WTC11 (cell line): Measurements from ENCODE around the gene TSC22D4. TPM values are rescaled to one million over a fixed set of nuclear protein-coding genes. Genes with fewer than 3 reads are reported as not detected.
A peak's percentile ranks its signal among the peaks of the same experiment; 100 is the strongest.

Experiments used
- ATAC-seq: fragments of 200-7000 bp; cut with Tn5 transposase; 2 replicates; pipeline ENCODE4 v1.10.0; 2021; ENCODE audit warnings: mild to moderate bottlenecking, moderate library complexity
- CTCF ChIA-PET: fragments of 300-600 bp; sonication (Branson Sonifier 250); formaldehyde crosslinking; loops from one replicate; lab custom pipeline; 2021; ENCODE audit warnings: antibody characterized with exemption; lab: Charles Lee
- POLR2A ChIA-PET: fragments of 350-600 bp; sonication (Branson Sonifier 250); formaldehyde crosslinking; loops from one replicate; lab custom pipeline; 2021; ENCODE audit warnings: antibody characterized with exemption; lab: Charles Lee
- DNase-seq: peaks from one replicate; pipeline ENCODE4 v3.0.0; 2021; ENCODE audit warnings: low spot score
- H3K27ac Mint-ChIP-seq: 2 replicates; pipeline ENCODE4 v1.8.0; 2021; ENCODE audit warnings: mixed read lengths
- H3K27me3 Mint-ChIP-seq: 2 replicates; pipeline ENCODE4 v1.8.0; 2021; ENCODE audit warnings: low read depth, mild to moderate bottlenecking, moderate library complexity, mixed read lengths
- H3K36me3 Mint-ChIP-seq: 2 replicates; pipeline ENCODE4 v1.8.0; 2021; ENCODE audit warnings: mixed read lengths
- H3K4me1 Mint-ChIP-seq: 2 replicates; pipeline ENCODE4 v1.8.0; 2022; ENCODE audit warnings: mixed read lengths
- H3K4me3 Mint-ChIP-seq: 2 replicates; pipeline ENCODE4 v1.8.0; 2021; ENCODE audit warnings: mild to moderate bottlenecking, moderate library complexity, mixed read lengths
- H3K9me3 Mint-ChIP-seq: 2 replicates; pipeline ENCODE4 v1.8.0; 2021; ENCODE audit warnings: mixed read lengths
- ELF4 ChIP-seq: sonication (generic); formaldehyde crosslinking; IDR thresholded peaks from 2 replicates; pipeline ENCODE4 v1.8.1; 2022; ENCODE audit warnings: low read depth, mild to moderate bottlenecking, moderate library complexity, missing genetic modification reagents
- FOXK1 ChIP-seq: sonication (generic); formaldehyde crosslinking; IDR thresholded peaks from 2 replicates; pipeline ENCODE4 v1.8.0; 2022; ENCODE audit warnings: mild to moderate bottlenecking, moderate library complexity, missing genetic modification reagents
- HMGA2 ChIP-seq: fragments of 250-450 bp; sonication (Bioruptor Pico); IDR thresholded peaks from 2 replicates; pipeline ENCODE4 v1.4.0; 2021; ENCODE audit warnings: mild to moderate bottlenecking, moderate library complexity
- JAZF1 ChIP-seq: fragments of 250-450 bp; sonication (Bioruptor Pico); IDR thresholded peaks from 2 replicates; pipeline ENCODE4 v1.9.0; 2021; ENCODE audit warnings: moderate library complexity, mild to moderate bottlenecking, inconsistent platforms
- JUN ChIP-seq: sonication (generic); formaldehyde crosslinking; IDR thresholded peaks from 2 replicates; pipeline ENCODE4 v1.8.0; 2023; ENCODE audit warnings: mild to moderate bottlenecking, missing genetic modification reagents
- KAT7 ChIP-seq: sonication (generic); formaldehyde crosslinking; IDR thresholded peaks from 2 replicates; pipeline ENCODE4 v1.8.1; 2023; ENCODE audit warnings: missing genetic modification reagents, mild to moderate bottlenecking, borderline replicate concordance
- MXD4 ChIP-seq: fragments of 250-450 bp; sonication (Bioruptor Pico); IDR thresholded peaks from 2 replicates; pipeline ENCODE4 v1.8.0; 2021; ENCODE audit warnings: mild to moderate bottlenecking, moderate library complexity, borderline replicate concordance
- NFATC4 ChIP-seq: fragments of 250-450 bp; sonication (Bioruptor Pico); IDR thresholded peaks from 2 replicates; pipeline ENCODE4 v1.9.0; 2021; ENCODE audit warnings: mild to moderate bottlenecking
- NR1H2 ChIP-seq: sonication (generic); formaldehyde crosslinking; IDR thresholded peaks from 2 replicates; pipeline ENCODE4 v1.9.0; 2021; ENCODE audit warnings: mild to moderate bottlenecking, moderate library complexity, missing genetic modification reagents
- OVOL2 ChIP-seq: fragments of 250-450 bp; sonication (Bioruptor Pico); IDR thresholded peaks from 2 replicates; pipeline ENCODE4 v1.9.0; 2021; ENCODE audit warnings: mild to moderate bottlenecking, borderline replicate concordance
- RORB ChIP-seq: fragments of 250-450 bp; sonication (Bioruptor Pico); IDR thresholded peaks from 2 replicates; pipeline ENCODE4 v1.9.0; 2021; ENCODE audit warnings: mild to moderate bottlenecking
- SP1 ChIP-seq: sonication (generic); formaldehyde crosslinking; conservative IDR thresholded peaks from 2 replicates; pipeline ENCODE4 v1.8.1; 2022; ENCODE audit warnings: missing genetic modification reagents
- TEAD1 ChIP-seq: sonication (generic); formaldehyde crosslinking; IDR thresholded peaks from 2 replicates; pipeline ENCODE4 v1.8.0; 2022; ENCODE audit warnings: mild to moderate bottlenecking, missing genetic modification reagents
- ZNF219 ChIP-seq: sonication (generic); formaldehyde crosslinking; IDR thresholded peaks from 2 replicates; pipeline ENCODE4 v1.8.0; 2023; ENCODE audit warnings: missing genetic modification reagents, mild to moderate bottlenecking, borderline replicate concordance
- ZNF423 ChIP-seq: fragments of 250-450 bp; sonication (Bioruptor Pico); IDR thresholded peaks from 2 replicates; pipeline ENCODE4 v2.1.2; 2022; ENCODE audit warnings: mild to moderate bottlenecking, moderate library complexity
- total RNA-seq: library from RNA; stranded (reverse); gene quantifications from 3 replicates; pipeline ENCODE4 v1.2.3, GENCODE V29; 2021
- TF ChIP-seq, protein P1 (sequence below): fragments of 250-450 bp; sonication (Bioruptor Pico); IDR thresholded peaks from 2 replicates; pipeline ENCODE4 v2.1.2; 2022; ENCODE audit warnings: mild to moderate bottlenecking, moderate library complexity
- TF ChIP-seq, protein P2 (sequence below): sonication (generic); formaldehyde crosslinking; IDR thresholded peaks from 2 replicates; pipeline ENCODE4 v1.8.0; 2022; ENCODE audit warnings: mild to moderate bottlenecking, missing genetic modification reagents
- TF ChIP-seq, protein P3 (sequence below): sonication (generic); formaldehyde crosslinking; IDR thresholded peaks from 2 replicates; pipeline ENCODE4 v1.8.0; 2022; ENCODE audit warnings: mild to moderate bottlenecking, missing genetic modification reagents
- TF ChIP-seq, protein P4 (sequence below): sonication (generic); formaldehyde crosslinking; IDR thresholded peaks from 2 replicates; pipeline ENCODE4 v1.8.1; 2023; ENCODE audit warnings: mild to moderate bottlenecking, missing genetic modification reagents
- TF ChIP-seq, protein P5 (sequence below): sonication (generic); formaldehyde crosslinking; IDR thresholded peaks from 2 replicates; pipeline ENCODE4 v1.8.1; 2022; ENCODE audit warnings: low read depth, mild to moderate bottlenecking, moderate library complexity, missing genetic modification reagents, borderline replicate concordance
- TF ChIP-seq, protein P6 (sequence below): sonication (generic); formaldehyde crosslinking; IDR thresholded peaks from 2 replicates; pipeline ENCODE4 v1.8.0; 2023; ENCODE audit warnings: missing genetic modification reagents
- TF ChIP-seq, protein P7 (sequence below): fragments of 250-450 bp; sonication (Bioruptor Pico); IDR thresholded peaks from 2 replicates; pipeline ENCODE4 v1.9.0; 2021; ENCODE audit warnings: mild to moderate bottlenecking
- TF ChIP-seq, protein P8 (sequence below): sonication (generic); formaldehyde crosslinking; IDR thresholded peaks from 2 replicates; pipeline ENCODE4 v1.8.1; 2022; ENCODE audit warnings: mild to moderate bottlenecking, moderate library complexity, missing genetic modification reagents
- TF ChIP-seq, protein P9 (sequence below): fragments of 250-450 bp; sonication (Bioruptor Pico); IDR thresholded peaks from 2 replicates; pipeline ENCODE4 v1.9.0; 2021; ENCODE audit warnings: mild to moderate bottlenecking

Gene TSC22D4
- total RNA-seq, 1 experiment from 2014 or later = 34.5 TPM

DNA sequence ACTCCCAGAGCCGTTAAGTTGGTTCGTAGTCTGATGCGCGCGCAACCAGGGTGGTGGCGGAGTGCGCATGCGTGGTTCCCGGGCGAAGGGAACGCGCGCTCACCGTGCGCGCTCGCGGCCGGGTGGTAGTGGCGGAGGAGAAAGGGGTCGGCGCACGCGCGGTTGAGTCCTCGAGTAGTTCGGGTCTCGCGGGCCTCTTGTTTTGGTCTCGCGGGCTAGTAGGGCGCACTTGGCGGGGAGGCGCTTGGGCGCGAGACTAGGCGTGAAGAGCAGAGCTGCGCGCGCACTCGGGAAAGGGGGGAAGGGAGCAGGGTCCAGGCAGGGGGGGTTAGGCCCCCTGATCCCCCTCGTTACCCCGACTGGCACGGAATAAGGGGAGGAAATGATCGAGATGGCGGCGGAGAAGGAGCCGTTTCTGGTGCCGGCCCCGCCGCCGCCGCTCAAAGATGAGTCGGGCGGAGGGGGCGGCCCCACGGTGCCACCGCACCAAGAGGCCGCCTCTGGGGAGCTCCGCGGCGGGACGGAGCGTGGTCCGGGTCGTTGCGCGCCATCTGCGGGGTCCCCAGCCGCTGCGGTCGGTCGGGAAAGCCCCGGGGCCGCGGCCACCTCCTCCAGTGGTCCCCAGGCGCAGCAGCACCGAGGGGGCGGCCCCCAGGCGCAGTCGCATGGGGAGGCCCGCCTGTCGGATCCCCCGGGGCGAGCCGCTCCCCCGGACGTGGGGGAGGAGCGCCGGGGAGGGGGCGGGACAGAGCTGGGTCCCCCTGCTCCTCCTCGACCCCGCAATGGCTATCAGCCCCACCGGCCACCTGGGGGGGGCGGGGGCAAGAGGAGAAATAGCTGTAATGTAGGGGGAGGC, 49.1 kb downstream of the TSC22D4 start, which contains the start of gene MEPCE:
MEPCE (plus strand) TSS at position 195 of the 856 bp plus-strand sequence; CDS start at position 383, 188 bp downstream.
- Mint-ChIP-seq H3K27me3 (peaks cover 30% of the 10 kb centered on the region), H3K27ac (peak within 1 kb of the TSS; percentile 100), H3K4me3 (peak within 1 kb of the TSS; percentile 97), H3K4me1 (peaks cover 32% of the 10 kb centered on the region), H3K36me3 (peaks cover 32% of the 10 kb centered on the region), H3K9me3 (peaks cover 4% of the 10 kb centered on the region; the same call in 1 of the 2 replicates)
- peak; percentile 41 for ATAC-seq
- CTCF ChIA-PET = interaction anchor here (0.6 to 3.2 kb wide), 14 partner anchors 15 to 130 kb away, joined by 3 to 20 read pairs (median 4); no protein-coding TSS in a partner anchor
- DNase-seq = peak; percentile 90
- POLR2A ChIA-PET = interaction anchor here (0.5 to 3.0 kb wide), 13 partner anchors 14 to 459 kb away, joined by 3 to 25 read pairs (median 5); partner anchors contain the start of genes FBXO24, LAMTOR4 and UFSP1
- TF ChIP-seq, protein P1, sequence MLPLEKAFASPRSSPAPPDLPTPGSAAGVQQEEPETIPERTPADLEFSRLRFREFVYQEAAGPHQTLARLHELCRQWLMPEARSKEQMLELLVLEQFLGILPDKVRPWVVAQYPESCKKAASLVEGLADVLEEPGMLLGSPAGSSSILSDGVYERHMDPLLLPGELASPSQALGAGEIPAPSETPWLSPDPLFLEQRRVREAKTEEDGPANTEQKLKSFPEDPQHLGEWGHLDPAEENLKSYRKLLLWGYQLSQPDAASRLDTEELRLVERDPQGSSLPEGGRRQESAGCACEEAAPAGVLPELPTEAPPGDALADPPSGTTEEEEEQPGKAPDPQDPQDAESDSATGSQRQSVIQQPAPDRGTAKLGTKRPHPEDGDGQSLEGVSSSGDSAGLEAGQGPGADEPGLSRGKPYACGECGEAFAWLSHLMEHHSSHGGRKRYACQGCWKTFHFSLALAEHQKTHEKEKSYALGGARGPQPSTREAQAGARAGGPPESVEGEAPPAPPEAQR (CRISPR knock-in tag) = no peak
- TF ChIP-seq TEAD1 (CRISPR knock-in tag) (peak; percentile 30; the same call in 1 of the 2 replicates), HMGA2 (no peak), OVOL2 (no peak), NFATC4 (CRISPR knock-in tag) (no peak), SP1 (no peak), JAZF1 (CRISPR knock-in tag) (no peak), MXD4 (CRISPR knock-in tag) (no peak), NR1H2 (CRISPR knock-in tag) (no peak), ZNF423 (CRISPR knock-in tag) (peak; percentile 54; the same call in 1 of the 2 replicates), ELF4 (CRISPR knock-in tag) (no peak), JUN (CRISPR knock-in tag) (peak; percentile 53; the same call in 1 of the 2 replicates), KAT7 (CRISPR knock-in tag) (0 out of 2 replicates have a peak, but pooled peaks have one; percentile 46), RORB (peak; percentile 31; the same call in 1 of the 2 replicates), ZNF219 (CRISPR knock-in tag) (peak; percentile 68; the same call in 1 of the 2 replicates), FOXK1 (CRISPR knock-in tag) (peak; percentile 32; the same call in 1 of the 2 replicates)
- TF ChIP-seq, protein P2, sequence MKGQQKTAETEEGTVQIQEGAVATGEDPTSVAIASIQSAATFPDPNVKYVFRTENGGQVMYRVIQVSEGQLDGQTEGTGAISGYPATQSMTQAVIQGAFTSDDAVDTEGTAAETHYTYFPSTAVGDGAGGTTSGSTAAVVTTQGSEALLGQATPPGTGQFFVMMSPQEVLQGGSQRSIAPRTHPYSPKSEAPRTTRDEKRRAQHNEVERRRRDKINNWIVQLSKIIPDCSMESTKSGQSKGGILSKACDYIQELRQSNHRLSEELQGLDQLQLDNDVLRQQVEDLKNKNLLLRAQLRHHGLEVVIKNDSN (CRISPR knock-in tag) = no peak
- TF ChIP-seq, protein P3, sequence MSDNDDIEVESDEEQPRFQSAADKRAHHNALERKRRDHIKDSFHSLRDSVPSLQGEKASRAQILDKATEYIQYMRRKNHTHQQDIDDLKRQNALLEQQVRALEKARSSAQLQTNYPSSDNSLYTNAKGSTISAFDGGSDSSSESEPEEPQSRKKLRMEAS (CRISPR knock-in tag) = 0 out of 2 replicates have a peak, but pooled peaks have one; percentile 39
- TF ChIP-seq, protein P4, sequence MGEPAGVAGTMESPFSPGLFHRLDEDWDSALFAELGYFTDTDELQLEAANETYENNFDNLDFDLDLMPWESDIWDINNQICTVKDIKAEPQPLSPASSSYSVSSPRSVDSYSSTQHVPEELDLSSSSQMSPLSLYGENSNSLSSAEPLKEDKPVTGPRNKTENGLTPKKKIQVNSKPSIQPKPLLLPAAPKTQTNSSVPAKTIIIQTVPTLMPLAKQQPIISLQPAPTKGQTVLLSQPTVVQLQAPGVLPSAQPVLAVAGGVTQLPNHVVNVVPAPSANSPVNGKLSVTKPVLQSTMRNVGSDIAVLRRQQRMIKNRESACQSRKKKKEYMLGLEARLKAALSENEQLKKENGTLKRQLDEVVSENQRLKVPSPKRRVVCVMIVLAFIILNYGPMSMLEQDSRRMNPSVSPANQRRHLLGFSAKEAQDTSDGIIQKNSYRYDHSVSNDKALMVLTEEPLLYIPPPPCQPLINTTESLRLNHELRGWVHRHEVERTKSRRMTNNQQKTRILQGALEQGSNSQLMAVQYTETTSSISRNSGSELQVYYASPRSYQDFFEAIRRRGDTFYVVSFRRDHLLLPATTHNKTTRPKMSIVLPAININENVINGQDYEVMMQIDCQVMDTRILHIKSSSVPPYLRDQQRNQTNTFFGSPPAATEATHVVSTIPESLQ (CRISPR knock-in tag) = no peak
- TF ChIP-seq, protein P5, sequence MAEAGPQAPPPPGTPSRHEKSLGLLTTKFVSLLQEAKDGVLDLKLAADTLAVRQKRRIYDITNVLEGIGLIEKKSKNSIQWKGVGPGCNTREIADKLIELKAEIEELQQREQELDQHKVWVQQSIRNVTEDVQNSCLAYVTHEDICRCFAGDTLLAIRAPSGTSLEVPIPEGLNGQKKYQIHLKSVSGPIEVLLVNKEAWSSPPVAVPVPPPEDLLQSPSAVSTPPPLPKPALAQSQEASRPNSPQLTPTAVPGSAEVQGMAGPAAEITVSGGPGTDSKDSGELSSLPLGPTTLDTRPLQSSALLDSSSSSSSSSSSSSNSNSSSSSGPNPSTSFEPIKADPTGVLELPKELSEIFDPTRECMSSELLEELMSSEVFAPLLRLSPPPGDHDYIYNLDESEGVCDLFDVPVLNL (CRISPR knock-in tag) = no peak
- TF ChIP-seq, protein P6, sequence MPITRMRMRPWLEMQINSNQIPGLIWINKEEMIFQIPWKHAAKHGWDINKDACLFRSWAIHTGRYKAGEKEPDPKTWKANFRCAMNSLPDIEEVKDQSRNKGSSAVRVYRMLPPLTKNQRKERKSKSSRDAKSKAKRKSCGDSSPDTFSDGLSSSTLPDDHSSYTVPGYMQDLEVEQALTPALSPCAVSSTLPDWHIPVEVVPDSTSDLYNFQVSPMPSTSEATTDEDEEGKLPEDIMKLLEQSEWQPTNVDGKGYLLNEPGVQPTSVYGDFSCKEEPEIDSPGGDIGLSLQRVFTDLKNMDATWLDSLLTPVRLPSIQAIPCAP (CRISPR knock-in tag) = no peak
- TF ChIP-seq, protein P7, sequence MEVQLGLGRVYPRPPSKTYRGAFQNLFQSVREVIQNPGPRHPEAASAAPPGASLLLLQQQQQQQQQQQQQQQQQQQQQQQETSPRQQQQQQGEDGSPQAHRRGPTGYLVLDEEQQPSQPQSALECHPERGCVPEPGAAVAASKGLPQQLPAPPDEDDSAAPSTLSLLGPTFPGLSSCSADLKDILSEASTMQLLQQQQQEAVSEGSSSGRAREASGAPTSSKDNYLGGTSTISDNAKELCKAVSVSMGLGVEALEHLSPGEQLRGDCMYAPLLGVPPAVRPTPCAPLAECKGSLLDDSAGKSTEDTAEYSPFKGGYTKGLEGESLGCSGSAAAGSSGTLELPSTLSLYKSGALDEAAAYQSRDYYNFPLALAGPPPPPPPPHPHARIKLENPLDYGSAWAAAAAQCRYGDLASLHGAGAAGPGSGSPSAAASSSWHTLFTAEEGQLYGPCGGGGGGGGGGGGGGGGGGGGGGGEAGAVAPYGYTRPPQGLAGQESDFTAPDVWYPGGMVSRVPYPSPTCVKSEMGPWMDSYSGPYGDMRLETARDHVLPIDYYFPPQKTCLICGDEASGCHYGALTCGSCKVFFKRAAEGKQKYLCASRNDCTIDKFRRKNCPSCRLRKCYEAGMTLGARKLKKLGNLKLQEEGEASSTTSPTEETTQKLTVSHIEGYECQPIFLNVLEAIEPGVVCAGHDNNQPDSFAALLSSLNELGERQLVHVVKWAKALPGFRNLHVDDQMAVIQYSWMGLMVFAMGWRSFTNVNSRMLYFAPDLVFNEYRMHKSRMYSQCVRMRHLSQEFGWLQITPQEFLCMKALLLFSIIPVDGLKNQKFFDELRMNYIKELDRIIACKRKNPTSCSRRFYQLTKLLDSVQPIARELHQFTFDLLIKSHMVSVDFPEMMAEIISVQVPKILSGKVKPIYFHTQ = no peak; the same call in 1 of the 2 replicates
- TF ChIP-seq, protein P8, sequence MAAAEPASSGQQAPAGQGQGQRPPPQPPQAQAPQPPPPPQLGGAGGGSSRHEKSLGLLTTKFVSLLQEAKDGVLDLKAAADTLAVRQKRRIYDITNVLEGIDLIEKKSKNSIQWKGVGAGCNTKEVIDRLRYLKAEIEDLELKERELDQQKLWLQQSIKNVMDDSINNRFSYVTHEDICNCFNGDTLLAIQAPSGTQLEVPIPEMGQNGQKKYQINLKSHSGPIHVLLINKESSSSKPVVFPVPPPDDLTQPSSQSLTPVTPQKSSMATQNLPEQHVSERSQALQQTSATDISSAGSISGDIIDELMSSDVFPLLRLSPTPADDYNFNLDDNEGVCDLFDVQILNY (CRISPR knock-in tag) = peak; percentile 37; the same call in 1 of the 2 replicates
- TF ChIP-seq, protein P9, sequence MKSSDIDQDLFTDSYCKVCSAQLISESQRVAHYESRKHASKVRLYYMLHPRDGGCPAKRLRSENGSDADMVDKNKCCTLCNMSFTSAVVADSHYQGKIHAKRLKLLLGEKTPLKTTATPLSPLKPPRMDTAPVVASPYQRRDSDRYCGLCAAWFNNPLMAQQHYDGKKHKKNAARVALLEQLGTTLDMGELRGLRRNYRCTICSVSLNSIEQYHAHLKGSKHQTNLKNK (CRISPR knock-in tag) = no peak
